Kidney (tissue), 14 donors: ENCODE results near the gene C1S. TPM values are rescaled to one million over a fixed set of nuclear protein-coding genes. Genes with fewer than 3 reads are reported as not detected.

ENCODE experiments used
- DNase-seq, 5 donors: peaks; one replicate each; pipeline ENCODE4 v3.0.0-alpha.2; 2013 to 2020
- FAIRE-seq: peaks from 2 replicates; lab custom pipeline; 2012; peaks lifted over from hg19 to GRCh38; lab: Jason Lieb, UNC
- H3K27ac ChIP-seq, 2 donors: one replicate each; pipeline ENCODE4 v1.7.0; 2013; ENCODE audit warnings: low read depth in 2 of 2, low read length in 2 of 2, inconsistent platforms in 1 of 2
- H3K27me3 ChIP-seq: one replicate; pipeline ENCODE4 v1.7.1; 2013; ENCODE audit warnings: low read length, inconsistent platforms; ENCODE audit not compliant: control insufficient read depth, insufficient read depth
- H3K36me3 ChIP-seq, 3 donors: one replicate each; pipeline versions ENCODE4 v1.7.0 to v1.7.1; 2013; ENCODE audit warnings: low read length in 3 of 3, control low read depth in 1 of 3, inconsistent platforms in 1 of 3; ENCODE audit not compliant: insufficient read depth in 3 of 3, control insufficient read depth in 2 of 3
- H3K4me1 ChIP-seq, 3 donors: one replicate each; pipeline versions ENCODE4 v1.7.0 to v1.7.1; 2013; ENCODE audit warnings: low read length in 3 of 3, inconsistent platforms in 1 of 3, low read depth in 1 of 3; ENCODE audit not compliant: control insufficient read depth in 2 of 3, insufficient read depth in 2 of 3
- H3K4me3 ChIP-seq, 3 donors: one replicate each; pipeline versions ENCODE4 v1.7.0 to v1.8.1; 2013; ENCODE audit warnings: low read length in 3 of 3, control low read depth in 1 of 3, inconsistent platforms in 1 of 3
- H3K9ac ChIP-seq, 3 donors: one replicate each; pipeline versions ENCODE4 v1.7.0 to v1.7.1; 2013; ENCODE audit warnings: low read length in 3 of 3, control low read depth in 1 of 3, inconsistent platforms in 1 of 3
- H3K9me3 ChIP-seq, 3 donors: one replicate each; pipeline versions ENCODE4 v1.7.0 to v1.7.1; 2013; ENCODE audit warnings: low read length in 3 of 3, control low read depth in 1 of 3, inconsistent platforms in 1 of 3; ENCODE audit not compliant: control insufficient read depth in 2 of 3, insufficient read depth in 1 of 3
- CTCF ChIP-seq: IDR thresholded peaks from 3 replicates; pipeline ENCODE4 v1.5.1; 2012; ENCODE audit warnings: mild to moderate bottlenecking, moderate library complexity, borderline replicate concordance; ENCODE audit not compliant: insufficient read depth; ENCODE audit errors: extremely low read depth
- intact Hi-C: fragments of 100-400 bp; cut with DNase I; formaldehyde crosslinking; loops from one replicate; pipeline ENCODE4 v1.11.1; 2022
- polyA plus RNA-seq: library from polyadenylated mRNA; stranded (reverse); fragments of 350-450 nt; fragmentation: Illumina TruSeq; extraction: RNeasy Lipid Tissue Mini Kit (QIAGEN cat#74804); gene quantifications from one replicate; pipeline ENCODE4 v1.2.3, GENCODE V29; 2014; ENCODE audit warnings: low read depth, low replicate concordance; ENCODE audit not compliant: insufficient read depth
- total RNA-seq: library from RNA; stranded (reverse); fragmentation: NEBNext Ultra II Directional; extraction: Animal tissue kit (Norgen Biotek cat#: 25700); gene quantifications from one replicate; pipeline ENCODE4 v1.2.1, GENCODE V29; 2021
- donor health status: control.
- donor health status: control.
- donor health status: control.
- donor health status: control.
- donor health status: control.
- donor health status: DM: yes; HTN: yes; CAD: no.
- donor health status: Normal renal cell carcinoma (clear cell type).

The C1S gene
- total and polyA plus RNA-seq, 2 donors from 2014 or later = 81.2 to 402 TPM

- Histone ChIP-seq H3K4me1 (peaks cover 0 to 11% (median 0%) of the 10 kb centered on the region in 3 donors), H3K4me3 (peak overlapping the region in 1 of 3 donors; percentile 23), H3K27ac (peak overlapping the region in 1 of 2 donors; percentile 11), H3K36me3 (no peaks in the 10 kb centered on the region), H3K27me3 (no peaks in the 10 kb centered on the region), H3K9me3 (no peaks in the 10 kb centered on the region), H3K9ac (no peak overlapping the region)
- intact Hi-C loops = loop anchor here (10.0 kb wide), 1 partner anchor 146 kb away; the partner anchor contains the start of genes C12orf57 and RNU7-1
- no peak for TF ChIP-seq CTCF
- DNase-seq (peak in 1 of 5 donors; percentile 29), FAIRE-seq (no peak)
Measured at GRCh38 chr12:7090222-7090998, 29.9 kb downstream of the C1S start.

- intact Hi-C loops = loop anchor here (10.0 kb wide), 1 partner anchor 146 kb away; the partner anchor contains the start of genes C12orf57 and RNU7-1
- no peaks in the 10 kb centered on the region for H3K36me3 ChIP-seq
- H3K4me3 ChIP-seq = peak overlapping the region in 2 of 3 donors; percentile 23 to 80
- H3K9ac ChIP-seq = no peak overlapping the region
- H3K27me3 ChIP-seq = no peaks in the 10 kb centered on the region
- FAIRE-seq = no peak
- no peak for TF ChIP-seq CTCF
- H3K27ac ChIP-seq = peak overlapping the region in 1 of 2 donors; percentile 11
- no peak for DNase-seq
- H3K9me3 ChIP-seq = no peaks in the 10 kb centered on the region
- H3K4me1 ChIP-seq = peaks cover 0 to 11% (median 0%) of the 10 kb centered on the region in 3 donors
Measured at GRCh38 chr12:7091171-7091570, 30.7 kb downstream of the C1S start.

GRCh38 chr12:7091660-7092228, 31.2 kb downstream of the C1S start:
- H3K4me3 ChIP-seq = peak overlapping the region; percentile 38 to 80 (median 63)
- peak; percentile 27 to 92 (median 59) for DNase-seq
- H3K27ac ChIP-seq = peak overlapping the region; percentile 20 to 64
- no peak for TF ChIP-seq CTCF
- H3K4me1 ChIP-seq = peaks cover 0 to 11% (median 0%) of the 10 kb centered on the region in 3 donors
- peak overlapping the region in 2 of 3 donors; percentile 48 to 70 for H3K9ac ChIP-seq
- no peak for FAIRE-seq
- no peaks in the 10 kb centered on the region for H3K36me3 ChIP-seq
- intact Hi-C loops = loop anchor here (10.0 kb wide), 1 partner anchor 147 kb away; the partner anchor contains the start of genes C12orf57 and RNU7-1
- H3K9me3 ChIP-seq = no peaks in the 10 kb centered on the region
- H3K27me3 ChIP-seq = no peaks in the 10 kb centered on the region
